ENCODE results near the gene ZNF763.
A peak's percentile ranks its signal among the peaks of the same experiment; 100 is the strongest.
"Not testable (repeated sequence)": the region's sequence is repeated elsewhere in the genome, so short reads cannot be mapped to it uniquely, and the experiment has no call there.

The ZNF763 gene

DNA sequence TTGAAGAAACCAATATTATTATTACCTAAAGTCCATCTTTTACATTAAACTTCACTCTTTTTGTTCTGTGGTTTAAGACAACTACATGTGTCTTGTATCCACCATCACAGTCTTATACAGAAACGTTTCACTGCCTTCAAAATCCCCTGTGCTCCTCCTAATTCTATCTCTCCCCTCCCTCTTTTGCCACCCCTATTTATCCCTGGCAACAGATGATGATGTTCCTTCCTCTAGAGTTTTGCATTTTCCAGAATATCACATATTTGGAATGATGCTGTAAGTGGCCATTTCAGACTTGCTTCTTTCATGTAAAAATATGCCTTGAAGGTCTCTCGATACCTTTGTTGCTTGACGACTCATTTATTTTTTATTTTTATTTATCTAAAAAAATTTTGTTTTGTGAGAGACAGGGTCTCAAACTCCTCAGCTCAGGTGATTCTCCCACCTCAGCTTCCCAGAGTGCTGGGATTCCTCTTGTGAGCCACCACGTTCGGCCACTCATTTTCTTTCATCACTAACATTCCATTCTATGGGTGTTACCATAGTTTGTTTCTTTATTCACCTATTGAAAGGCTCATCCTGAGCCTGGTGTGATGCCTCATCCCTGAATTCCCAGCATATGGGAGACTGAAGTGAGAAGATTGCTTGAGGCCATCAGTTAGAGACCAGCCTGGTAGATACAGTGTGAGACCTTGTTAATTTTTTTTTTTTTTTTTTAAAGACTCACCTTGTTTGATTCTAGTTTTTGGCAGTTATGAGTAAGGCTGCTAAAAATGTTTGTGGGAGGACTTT, 8.4 kb downstream of the ZNF763 start:
- DNase-seq, result no peak

DNA sequence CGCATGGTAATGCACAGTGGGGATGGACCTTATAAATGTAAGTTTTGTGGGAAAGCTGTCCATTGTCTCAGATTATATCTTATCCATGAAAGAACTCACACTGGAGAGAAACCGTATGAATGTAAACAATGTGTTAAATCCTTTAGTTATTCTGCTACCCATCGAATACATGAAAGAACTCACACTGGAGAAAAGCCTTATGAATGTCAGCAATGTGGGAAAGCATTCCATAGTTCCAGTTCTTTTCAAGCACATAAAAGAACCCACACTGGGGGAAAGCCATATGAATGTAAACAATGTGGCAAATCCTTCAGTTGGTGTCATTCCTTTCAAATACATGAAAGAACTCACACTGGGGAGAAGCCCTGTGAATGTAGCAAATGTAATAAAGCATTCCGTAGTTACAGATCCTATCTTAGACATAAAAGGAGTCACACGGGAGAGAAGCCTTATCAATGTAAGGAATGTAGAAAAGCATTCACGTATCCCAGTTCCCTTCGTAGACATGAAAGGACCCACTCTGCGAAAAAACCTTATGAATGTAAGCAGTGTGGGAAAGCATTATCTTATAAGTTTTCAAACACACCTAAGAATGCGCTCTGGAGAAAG, 13.8 kb downstream of the ZNF763 start:
- no peak for DNase-seq

DNA sequence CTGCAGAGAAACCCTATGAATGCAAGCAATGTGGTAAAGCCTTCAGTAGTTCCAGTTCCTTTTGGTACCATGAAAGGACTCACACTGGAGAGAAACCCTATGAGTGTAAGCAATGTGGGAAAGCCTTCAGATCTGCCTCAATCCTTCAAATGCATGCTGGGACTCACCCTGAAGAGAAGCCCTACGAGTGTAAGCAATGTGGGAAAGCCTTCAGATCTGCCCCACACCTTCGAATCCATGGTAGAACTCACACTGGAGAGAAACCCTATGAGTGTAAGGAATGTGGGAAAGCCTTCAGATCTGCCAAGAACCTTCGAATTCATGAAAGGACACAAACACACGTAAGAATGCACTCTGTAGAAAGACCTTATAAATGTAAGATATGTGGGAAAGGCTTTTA, 14.7 kb downstream of the ZNF763 start:
- no peak for DNase-seq

DNA sequence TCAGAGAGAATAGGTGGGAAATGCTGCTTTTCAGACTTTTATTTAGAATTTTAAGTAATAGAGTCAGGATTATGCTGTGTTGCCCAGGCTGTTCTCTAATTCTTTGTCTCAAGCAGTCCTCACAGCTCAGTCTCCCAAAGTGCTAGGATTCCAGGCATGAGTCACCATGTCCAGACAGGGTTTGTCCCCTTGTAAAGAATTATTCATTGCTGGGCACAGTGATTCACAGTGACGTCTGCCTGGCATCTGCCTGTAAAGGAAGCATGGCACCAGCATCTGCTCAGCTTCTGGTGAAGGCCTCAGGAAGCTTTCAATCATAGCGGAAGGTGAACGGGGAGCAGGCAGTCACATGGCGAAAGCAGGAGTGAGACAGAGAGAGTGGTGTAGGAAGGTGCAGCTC, 17.7 kb downstream of the ZNF763 start:
- DNase-seq, result no peak

DNA sequence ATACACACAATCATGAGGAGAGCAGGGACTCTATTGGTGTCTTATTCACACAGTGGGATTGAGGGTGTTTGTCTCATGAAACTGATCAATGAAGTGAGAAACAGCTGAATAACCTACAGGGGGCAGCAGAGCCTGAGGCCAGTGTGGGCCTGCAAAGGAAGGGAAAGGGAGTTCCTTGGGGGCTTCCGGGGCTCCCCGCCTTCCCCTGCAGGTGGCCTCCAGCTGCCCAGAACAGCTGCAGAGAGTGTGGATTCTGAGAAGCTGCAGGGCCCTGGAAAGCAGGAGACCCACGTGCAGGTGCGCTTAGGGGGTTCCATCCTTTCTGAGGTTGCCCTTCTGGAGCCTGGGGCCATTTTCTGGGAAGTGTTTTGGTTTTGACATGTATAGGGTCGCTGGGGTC, 20.1 kb downstream of the ZNF763 start:
- DNase-seq, result no peak

DNA sequence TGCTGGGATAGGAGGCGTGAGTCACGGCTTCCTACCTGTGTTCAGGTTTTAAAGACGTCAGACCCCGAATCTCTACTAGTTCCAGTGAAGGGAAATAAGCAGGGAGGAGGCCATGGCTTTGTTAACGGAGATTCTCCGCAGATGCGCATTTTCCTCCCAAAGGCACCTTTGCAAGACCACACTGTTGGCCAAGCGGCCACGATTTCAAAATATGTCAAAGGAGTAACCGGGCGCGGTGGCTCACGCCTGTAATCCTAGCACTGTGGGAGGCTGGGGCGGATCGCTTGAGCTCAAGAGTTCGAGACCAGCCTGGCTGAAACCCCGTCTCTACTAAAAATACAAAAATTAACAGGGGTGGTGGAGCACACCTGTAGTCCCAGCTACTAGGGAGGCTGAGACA, 21.9 kb downstream of the ZNF763 start:
- DNase-seq, result no peak

DNA sequence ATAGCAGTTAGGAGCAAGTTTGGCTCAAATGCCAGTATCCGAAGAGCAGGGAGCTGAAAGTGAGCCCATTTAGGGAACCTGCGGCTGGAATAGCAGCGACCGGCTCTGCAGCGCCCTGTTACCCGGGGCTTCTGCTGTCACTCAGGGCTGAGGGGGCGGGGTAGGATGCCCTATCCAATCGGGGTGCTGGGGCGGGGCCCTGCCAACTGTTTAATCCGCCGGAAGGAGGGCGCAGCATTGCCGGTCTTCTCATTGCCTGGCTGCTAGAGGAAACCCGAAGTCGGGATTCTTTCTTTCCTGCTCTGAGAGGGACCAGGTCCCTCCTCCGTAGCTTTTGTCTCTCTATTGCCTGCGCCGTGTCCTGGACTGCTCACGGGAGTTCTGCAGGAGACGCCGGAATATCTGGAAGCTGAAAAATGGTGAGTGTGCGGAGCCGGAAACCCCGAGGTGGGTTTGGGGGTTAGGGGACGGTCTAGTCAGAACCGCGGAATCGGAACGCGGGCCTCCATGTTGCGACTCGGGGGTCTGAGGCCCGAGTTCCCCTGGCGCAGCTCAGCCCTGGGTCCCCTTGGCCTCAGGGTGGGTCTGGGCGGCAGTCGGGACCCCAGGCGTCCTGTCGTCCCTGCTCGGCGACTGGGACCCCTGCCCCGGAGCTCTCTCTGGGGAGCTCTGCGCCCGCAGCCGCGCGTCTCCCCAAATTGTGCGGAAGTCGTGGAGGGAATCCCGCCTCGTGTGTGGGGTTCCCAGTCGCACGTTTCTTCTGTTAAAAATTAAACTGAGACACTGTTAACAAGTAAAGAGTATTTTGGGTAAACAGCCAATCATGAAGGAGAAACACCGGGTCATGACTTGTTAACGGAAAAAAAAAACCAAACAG, 22.8 kb downstream of the ZNF763 start:
- DNase-seq, result peak; percentile 81

DNA sequence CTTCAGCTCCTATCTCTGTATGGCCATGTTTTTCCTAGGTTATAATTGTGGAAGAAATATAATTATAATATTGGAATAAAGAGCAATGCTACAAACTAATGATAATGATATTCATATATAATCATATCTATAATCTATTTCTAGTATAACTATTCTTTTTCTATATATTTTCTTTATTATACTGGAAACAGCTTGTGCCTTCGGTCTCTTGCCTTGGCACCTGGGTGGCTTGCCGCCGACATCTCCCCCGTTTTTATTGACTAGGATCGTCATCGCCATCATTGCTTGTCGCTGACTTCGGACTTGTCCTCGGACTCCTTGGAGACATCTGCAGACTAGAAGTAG, 24.2 kb downstream of the ZNF763 start:
- no peak for DNase-seq

DNA sequence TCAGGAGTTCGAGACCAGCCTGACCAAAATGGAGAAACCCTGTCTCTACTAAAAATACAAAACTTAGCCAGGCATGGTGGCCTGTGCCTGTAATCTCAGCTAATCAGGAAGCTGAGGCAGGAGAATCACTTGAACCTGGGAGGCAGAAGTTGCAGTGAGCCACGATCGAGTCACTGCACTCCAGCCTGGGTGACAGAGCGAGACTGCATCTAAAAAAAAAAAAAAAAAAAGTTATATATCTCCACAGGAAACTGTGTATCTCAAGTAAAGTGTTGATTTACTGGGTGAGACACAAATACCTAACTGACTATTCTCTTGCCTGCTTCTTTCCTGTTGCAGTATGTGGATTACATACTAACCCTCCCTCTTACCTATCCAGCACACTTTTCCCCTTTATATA, 27.1 kb downstream of the ZNF763 start:
- DNase-seq, result not testable (repeated sequence)

DNA sequence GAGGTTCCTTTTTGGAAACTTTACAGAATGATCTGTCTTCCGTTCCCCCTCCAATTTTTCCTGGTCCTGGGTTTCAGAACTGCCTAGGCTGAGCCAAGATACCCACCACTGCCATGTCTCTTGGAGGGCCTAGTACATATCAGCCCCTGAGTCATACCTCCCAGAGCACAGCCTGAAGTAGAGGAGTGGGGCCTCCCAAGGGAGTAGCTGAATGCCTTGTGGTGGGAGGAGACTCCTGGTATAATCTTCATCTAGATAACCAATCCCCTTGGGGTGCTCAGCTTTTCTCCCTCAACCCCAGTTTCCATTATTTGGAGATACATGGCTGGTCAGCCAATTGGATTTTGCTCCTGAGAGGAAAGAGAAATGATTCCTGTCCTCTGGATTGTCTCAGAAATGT, 30.3 kb downstream of the ZNF763 start:
- DNase-seq, result no peak

DNA sequence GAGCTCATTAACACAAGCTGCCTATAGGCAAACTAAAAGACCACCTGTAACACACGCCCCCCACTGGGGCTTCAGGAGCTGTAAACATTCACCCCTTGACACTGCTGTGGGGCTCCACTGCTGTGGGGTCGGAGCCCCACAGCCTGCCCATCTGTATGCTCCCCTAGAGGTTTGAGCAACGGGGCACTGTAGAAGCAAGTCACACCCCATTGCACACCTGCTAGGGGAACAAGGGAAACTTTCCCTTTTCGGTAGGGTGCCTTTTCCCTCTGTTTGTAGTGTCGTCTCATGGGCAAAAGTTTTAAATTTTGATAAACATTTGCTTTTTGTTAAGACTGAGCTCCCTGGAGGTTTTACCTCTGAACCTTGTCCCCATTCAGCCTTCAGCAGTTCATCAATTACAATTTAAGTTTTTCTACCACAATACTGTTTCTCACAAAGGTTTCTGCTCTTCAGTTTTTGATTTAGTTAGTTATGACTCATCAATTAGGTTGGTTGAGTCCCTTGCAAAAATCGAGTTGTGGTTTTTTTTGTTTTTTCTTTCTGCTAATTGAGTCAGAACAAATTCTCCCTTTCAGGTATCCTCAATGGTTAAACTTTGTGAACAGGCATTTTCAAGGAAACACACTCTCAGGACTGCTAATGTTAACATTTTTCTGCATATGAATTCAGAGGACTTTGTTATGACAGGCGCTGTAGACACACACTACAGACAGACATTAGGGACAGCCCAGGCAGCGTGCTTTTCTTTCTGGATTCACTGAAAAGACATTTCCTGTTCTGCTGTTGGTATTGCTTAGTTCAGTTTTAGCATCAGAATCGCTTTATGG, 35.5 kb downstream of the ZNF763 start:
- no peak for DNase-seq

DNA sequence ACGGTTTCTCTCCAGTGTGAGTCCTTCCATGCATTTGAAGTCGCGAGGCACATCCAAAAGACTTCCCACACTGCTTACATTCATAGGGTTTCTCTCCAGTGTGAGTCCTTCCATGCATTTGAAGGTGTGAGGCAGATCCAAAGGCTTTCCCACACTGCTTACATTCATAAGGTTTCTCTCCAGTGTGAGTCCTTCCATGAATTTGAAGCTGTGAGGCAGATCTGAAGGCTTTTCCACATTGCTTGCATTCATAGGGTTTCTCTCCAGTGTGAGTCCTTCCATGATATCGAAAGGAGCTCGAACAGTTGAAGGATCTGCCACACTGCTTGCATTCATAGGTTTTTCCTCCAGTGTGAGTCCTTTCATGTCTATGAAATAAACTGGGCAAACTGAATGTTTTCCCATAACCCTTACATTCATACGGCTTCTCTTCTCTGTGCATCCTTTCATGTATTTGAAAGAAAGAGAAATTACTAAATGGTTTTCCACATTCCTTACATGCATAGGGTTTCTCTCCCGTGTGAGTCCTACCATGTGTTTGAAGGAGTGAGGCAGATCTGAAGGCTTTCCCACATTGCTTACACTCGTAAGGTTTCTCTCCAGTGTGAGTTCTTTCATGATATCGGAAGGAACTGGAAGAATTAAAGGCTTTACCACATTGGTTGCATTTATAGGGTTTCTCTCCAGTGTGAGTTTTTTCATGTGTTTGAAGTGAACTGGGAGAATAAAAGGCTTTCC, 50.3 kb downstream of the ZNF763 start:
- no peak for DNase-seq

DNA sequence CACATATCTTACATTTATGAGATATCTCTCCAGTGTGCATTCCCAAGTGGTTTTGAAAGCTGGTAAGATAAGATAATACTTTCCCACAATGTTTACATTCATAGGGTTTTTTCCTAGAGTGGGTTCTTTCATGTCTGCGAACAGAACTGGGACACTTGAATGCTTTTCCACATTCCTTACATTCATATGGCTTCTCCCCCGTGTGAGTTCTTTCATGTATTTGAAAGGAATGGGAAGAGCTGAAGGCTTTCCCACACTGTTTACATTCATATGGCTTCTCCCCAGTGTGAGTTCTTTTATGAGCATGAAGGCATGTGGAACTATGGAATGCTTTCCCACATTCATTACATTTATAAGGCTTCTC, 50.9 kb downstream of the ZNF763 start:
- DNase-seq, result no peak
